Activated naive CD4-positive, alpha-beta T cell treated with anti-CD3 and anti-CD28 coated beads, Interleukin-2, amount 50 U/mL, for 24 hours (primary cell): ENCODE data around the gene FKTN.
A peak's percentile ranks its signal among the peaks of the same experiment; 100 is the strongest.
"Not testable (repeated sequence)": the region's sequence is repeated elsewhere in the genome, so short reads cannot be mapped to it uniquely, and the experiment has no call there.

Experiments
- H3K27ac Mint-ChIP-seq: one replicate; pipeline ENCODE4 v1.8.0; 2021; ENCODE audit warnings: mild to moderate bottlenecking, mixed read lengths
- H3K27me3 Mint-ChIP-seq: one replicate; pipeline ENCODE4 v1.8.0; 2021; ENCODE audit warnings: mixed read lengths
- H3K36me3 Mint-ChIP-seq: one replicate; pipeline ENCODE4 v1.8.0; 2021; ENCODE audit warnings: mixed read lengths
- H3K4me1 Mint-ChIP-seq: one replicate; pipeline ENCODE4 v1.8.0; 2021; ENCODE audit warnings: mixed read lengths
- H3K4me3 Mint-ChIP-seq: one replicate; pipeline ENCODE4 v1.8.0; 2021; ENCODE audit warnings: mild to moderate bottlenecking, mixed read lengths
- H3K9me3 Mint-ChIP-seq: one replicate; pipeline ENCODE4 v1.8.0; 2021; ENCODE audit warnings: mixed read lengths

The FKTN gene

GRCh38 chr9:105557804-105558610 lies at the start of gene FKTN:
Gene FKTN, plus strand, starts transcription at chr9:105558131. Its CDS starts 16,902 bp downstream, at chr9:105575033.
- Mint-ChIP-seq H3K9me3 (peaks cover 10% of the 10 kb centered on the region), H3K27me3 (no peaks in the 10 kb centered on the region), H3K27ac (peak within 1 kb of the TSS; percentile 87), H3K36me3 (peaks cover 28% of the 10 kb centered on the region), H3K4me1 (peaks cover 24% of the 10 kb centered on the region), H3K4me3 (peak within 1 kb of the TSS; percentile 96)

DNA sequence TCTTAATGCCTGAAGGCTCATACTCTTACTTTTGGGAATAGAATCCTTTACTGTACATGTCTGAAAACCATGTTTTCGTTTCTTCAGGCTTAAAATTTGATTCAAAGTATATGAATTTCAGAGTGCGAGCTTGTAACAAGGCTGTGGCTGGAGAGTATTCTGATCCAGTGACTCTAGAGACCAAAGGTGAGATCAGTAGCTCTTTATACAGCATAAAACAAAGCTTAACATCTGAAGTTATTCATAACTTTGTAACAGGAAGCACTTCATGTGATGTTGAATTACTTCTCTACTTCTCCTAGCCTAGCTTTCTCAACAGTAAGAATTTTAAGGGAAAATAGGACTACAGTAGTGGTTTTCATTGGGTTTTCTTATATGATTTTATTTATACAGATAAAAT lies 49.4 kb upstream of the FKTN start:
- Mint-ChIP-seq H3K27ac (no peak overlapping the region), H3K27me3 (peaks cover 2% of the 10 kb centered on the region), H3K9me3 (no peaks in the 10 kb centered on the region), H3K4me3 (no peak overlapping the region), H3K36me3 (no peaks in the 10 kb centered on the region), H3K4me1 (no peaks in the 10 kb centered on the region)

DNA sequence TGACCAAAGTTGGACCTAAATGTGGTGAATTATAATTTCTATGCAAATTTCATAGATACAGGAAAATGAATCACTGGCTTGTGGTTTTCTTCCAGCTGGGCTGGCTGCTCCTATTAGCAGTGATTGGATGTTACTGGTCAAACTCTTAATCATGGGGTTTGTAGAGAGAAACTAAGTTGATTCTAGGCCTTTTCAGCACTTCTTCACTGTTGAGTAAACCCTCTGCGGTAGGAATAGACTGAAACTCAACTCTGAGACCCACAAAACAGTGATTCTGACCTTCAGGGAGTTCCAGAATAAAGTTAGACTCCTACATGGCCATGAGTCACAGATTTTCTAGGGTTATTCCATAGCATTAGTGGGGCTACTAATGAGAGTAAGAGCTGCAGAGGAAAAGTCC lies 47.9 kb upstream of the FKTN start:
- Mint-ChIP-seq H3K27me3 (peaks cover 1% of the 10 kb centered on the region), H3K9me3 (no peaks in the 10 kb centered on the region), H3K4me1 (no peaks in the 10 kb centered on the region), H3K36me3 (no peaks in the 10 kb centered on the region), H3K27ac (no peak overlapping the region), H3K4me3 (no peak overlapping the region)

DNA sequence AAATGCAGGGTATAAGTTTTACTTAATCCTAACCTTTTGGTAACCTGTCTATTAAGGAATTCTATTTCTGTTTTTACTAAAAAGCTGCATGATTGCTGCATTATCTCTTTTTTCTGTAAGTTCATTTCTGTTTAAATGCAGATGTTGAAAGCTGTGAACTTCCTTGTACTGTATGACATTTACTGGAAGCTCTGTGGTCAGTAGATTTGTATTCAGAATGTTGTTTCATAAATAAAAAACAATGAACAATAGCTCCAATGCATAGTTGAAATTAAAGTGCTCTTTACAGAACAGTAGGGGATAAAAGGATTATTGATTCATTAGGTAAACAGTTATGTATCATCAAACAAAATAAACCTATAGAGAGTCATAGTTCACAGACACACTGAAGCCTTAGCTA lies 46.5 kb upstream of the FKTN start:
- no peaks in the 10 kb centered on the region for H3K9me3 Mint-ChIP-seq
- H3K4me3 Mint-ChIP-seq, result no peak overlapping the region
- H3K36me3 Mint-ChIP-seq, result no peaks in the 10 kb centered on the region
- peaks cover 1% of the 10 kb centered on the region for H3K27me3 Mint-ChIP-seq
- no peak overlapping the region for H3K27ac Mint-ChIP-seq
- no peaks in the 10 kb centered on the region for H3K4me1 Mint-ChIP-seq

GRCh38 chr9:105515811-105516413 lies 42.0 kb upstream of the FKTN start:
- Mint-ChIP-seq H3K36me3 (no peaks in the 10 kb centered on the region), H3K27ac (no peak overlapping the region), H3K4me1 (no peaks in the 10 kb centered on the region), H3K27me3 (peaks cover 4% of the 10 kb centered on the region), H3K4me3 (no peak overlapping the region), H3K9me3 (no peaks in the 10 kb centered on the region)

DNA sequence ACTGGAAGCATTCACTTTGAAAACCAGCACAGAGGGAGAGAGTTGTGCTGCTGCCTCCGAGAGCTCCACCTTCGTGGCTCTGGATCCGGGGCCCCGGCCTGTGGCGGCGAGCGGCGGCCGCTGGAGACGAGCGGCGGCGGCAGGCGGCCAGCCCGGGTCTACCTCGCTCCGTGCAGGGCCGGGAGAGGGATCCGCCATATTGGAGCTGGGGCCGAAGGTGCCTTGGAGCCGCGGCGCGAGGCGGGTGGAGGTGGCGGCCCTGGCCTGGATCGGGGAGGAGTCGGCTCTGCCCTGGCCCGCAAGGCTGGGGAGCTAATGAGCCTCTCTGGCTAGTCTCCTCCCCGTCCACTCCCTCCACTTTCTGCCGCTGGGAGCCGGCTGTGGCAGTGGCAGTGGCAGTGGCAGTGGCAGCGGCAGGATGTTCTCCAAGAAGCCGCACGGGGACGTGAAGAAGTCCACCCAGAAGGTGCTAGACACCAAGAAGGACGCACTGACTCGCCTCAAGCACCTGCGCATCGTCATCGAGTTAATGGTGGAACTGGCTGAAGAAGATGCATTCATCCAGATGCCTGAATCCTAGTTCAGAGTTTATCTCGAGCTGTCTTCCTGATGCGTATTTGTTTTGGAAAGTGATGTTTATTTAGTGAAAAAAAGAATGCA lies 38.1 kb upstream of the FKTN start:
- not testable (repeated sequence) for H3K4me1 Mint-ChIP-seq, H3K27me3 Mint-ChIP-seq, H3K4me3 Mint-ChIP-seq, H3K36me3 Mint-ChIP-seq, H3K9me3 Mint-ChIP-seq, H3K27ac Mint-ChIP-seq

DNA sequence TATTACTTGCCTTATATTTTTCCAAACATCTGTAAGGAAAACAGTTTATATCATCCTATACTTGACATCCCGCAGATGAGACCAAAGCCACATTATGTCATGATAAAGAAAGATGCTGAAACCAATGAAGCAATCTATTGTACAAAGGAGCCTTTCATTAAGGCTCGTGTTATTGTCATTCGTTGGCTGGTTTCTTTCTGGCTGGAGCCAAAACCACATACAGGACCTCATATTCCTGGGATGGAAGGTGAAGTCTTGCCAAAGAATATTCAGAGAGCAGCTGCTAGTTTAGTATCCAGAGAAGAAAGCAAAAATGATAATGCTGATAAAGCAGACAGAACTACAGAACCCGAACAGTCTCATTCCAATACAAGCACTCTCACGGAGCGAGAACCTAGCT lies 36.9 kb upstream of the FKTN start:
- H3K4me3 Mint-ChIP-seq, H3K27me3 Mint-ChIP-seq: not testable (repeated sequence)

DNA sequence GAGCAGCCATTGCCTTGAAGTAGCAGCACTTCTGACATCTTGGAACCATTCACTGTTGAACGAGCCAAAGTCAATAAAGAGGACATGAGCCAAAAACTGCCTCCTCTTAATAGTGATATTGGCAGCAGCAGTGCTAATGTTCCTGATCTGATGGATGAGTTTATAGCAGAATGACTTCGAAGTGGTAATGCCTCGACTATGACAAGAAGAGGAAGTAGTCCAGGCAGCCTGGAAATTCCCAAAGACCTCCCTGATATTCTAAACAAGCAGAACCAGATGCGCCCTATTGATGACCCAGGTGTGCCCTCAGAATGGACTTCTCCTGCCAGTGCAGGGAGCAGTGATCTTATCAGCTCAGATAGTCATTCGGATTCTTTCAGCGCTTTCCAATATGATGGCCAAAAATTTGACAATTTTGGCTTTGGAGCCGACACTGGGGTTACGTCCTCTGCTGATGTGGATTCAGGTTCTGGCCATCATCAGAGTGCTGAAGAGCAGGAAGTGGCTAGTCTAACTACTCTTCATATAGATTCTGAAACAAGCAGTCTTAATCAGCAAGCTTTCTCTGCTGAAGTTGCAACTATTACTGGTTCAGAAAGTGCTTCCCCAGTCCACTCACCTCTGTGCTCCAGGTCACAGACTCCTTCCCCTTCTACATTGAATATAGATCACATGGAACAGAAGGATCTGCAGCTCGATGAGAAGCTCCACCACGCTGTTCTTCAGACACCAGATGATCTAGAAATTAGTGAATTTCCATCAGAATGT lies 35.1 kb upstream of the FKTN start:
- not testable (repeated sequence) for H3K9me3 Mint-ChIP-seq, H3K4me1 Mint-ChIP-seq, H3K27ac Mint-ChIP-seq, H3K36me3 Mint-ChIP-seq, H3K4me3 Mint-ChIP-seq, H3K27me3 Mint-ChIP-seq

More for the DNA sequence above, 36.9 kb upstream of the FKTN start:
- H3K4me1 Mint-ChIP-seq, H3K36me3 Mint-ChIP-seq, H3K9me3 Mint-ChIP-seq, H3K27ac Mint-ChIP-seq: not testable (repeated sequence)

DNA sequence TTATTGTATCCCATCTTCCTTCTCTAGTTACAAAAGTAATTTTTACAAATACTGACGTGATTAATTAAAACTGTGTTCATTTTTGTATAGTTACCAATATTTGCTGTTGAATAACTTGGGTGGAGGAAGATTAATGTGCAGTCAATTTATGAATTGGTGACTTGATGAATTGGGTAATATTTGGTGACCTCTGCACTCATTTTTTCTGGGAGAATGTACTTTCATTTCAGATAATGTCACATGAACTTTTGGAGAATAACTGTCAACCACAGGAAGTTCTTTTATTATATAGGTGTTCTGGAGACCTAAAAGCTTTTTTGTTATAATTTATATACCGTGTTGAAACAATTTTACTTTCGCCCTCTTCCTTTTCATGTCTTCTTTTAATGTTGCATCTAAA lies 26.4 kb upstream of the FKTN start:
- H3K27me3 Mint-ChIP-seq, result peaks cover 2% of the 10 kb centered on the region
- no peak overlapping the region for H3K4me3 Mint-ChIP-seq
- H3K4me1 Mint-ChIP-seq, result peaks cover 8% of the 10 kb centered on the region
- H3K27ac Mint-ChIP-seq, result peak overlapping the region; percentile 39
- no peaks in the 10 kb centered on the region for H3K9me3 Mint-ChIP-seq
- no peaks in the 10 kb centered on the region for H3K36me3 Mint-ChIP-seq

DNA sequence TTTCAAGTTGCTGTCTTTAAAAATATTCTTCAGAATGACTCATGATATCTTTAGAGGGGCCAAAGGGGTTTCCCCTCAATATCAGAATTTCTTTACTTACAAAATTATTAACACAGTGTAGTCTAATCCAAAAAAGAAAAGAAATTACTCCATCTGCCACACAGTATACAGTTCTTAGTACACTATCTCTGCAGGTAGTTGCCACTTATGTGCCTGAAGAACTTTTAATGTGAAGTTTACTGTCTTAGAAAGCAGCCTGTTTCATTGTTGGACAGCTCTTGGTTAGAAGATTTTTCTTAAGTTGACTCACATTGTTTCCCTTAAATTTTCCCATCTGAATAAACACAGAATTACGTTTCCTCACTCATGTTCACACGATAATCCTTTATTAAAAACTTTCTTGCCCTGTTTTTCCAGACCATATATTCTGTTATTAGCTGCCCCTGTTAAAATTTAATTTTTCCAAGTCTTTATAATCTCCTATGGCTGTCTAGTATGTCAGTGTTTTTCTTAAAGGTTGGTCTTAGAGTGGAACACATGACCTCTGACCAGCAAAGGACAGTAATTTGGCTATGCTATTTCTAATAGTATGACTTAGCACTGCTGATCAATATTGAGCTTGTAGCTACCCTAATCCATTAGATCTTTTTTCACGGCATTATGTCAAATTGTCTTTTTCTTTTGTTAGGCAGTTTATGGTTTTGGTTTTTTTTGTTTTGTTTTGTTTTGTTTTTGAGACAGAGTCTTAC lies 21.8 kb upstream of the FKTN start:
- H3K36me3 Mint-ChIP-seq, result no peaks in the 10 kb centered on the region
- no peaks in the 10 kb centered on the region for H3K9me3 Mint-ChIP-seq
- H3K4me3 Mint-ChIP-seq, result no peak overlapping the region
- peaks cover 8% of the 10 kb centered on the region for H3K4me1 Mint-ChIP-seq
- peak overlapping the region; percentile 24 for H3K27ac Mint-ChIP-seq
- peaks cover 2% of the 10 kb centered on the region for H3K27me3 Mint-ChIP-seq

DNA sequence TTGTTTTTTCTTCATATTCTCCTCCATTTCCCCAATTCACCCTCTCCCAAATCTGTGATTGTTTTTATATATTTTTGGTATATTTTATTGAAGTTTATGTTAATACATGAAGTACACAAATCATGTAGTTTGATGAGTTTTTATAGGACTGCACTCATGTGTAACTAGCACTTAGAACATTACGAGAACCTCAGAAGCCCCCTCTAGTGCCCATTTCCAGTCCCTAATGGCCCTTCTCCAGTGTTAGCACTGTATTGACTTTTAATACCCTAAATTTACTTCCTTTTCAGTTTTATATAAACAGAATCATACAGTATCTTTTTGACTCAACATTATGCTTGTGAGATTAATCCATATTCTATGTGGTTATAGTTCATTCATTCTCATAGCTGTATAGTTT lies 18.5 kb upstream of the FKTN start:
- no peak overlapping the region for H3K27ac Mint-ChIP-seq
- no peak overlapping the region for H3K4me3 Mint-ChIP-seq
- H3K4me1 Mint-ChIP-seq, result peaks cover 12% of the 10 kb centered on the region
- H3K9me3 Mint-ChIP-seq, result no peaks in the 10 kb centered on the region
- no peaks in the 10 kb centered on the region for H3K36me3 Mint-ChIP-seq
- no peaks in the 10 kb centered on the region for H3K27me3 Mint-ChIP-seq

DNA sequence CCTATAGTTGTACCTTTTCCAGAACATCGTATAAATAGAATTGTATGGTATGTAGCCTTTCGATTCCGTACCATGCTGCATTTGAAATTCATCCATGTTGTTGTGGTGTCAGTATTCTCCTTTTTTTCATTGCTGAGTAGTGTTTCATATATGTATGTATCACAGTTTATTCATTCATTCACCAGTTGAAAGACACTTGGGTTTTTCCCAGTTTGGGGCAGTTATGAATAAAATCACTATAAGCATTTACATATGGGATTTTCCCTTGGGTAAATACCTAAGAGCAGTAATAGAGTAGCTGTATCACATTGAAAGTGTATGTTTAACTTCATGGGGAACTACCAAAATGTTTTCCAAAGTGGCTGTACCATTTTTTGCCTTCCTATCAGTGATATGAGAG lies 16.1 kb upstream of the FKTN start:
- H3K9me3 Mint-ChIP-seq, result no peaks in the 10 kb centered on the region
- H3K4me1 Mint-ChIP-seq, result peaks cover 8% of the 10 kb centered on the region
- H3K27ac Mint-ChIP-seq, result peak overlapping the region; percentile 78
- no peak overlapping the region for H3K4me3 Mint-ChIP-seq
- H3K27me3 Mint-ChIP-seq, result no peaks in the 10 kb centered on the region
- H3K36me3 Mint-ChIP-seq, result no peaks in the 10 kb centered on the region

- Mint-ChIP-seq H3K27me3 (no peaks in the 10 kb centered on the region), H3K9me3 (no peaks in the 10 kb centered on the region), H3K27ac (no peak overlapping the region), H3K4me3 (no peak overlapping the region), H3K4me1 (peaks cover 17% of the 10 kb centered on the region), H3K36me3 (peaks cover 5% of the 10 kb centered on the region)
These were observed 3.9 kb upstream of the FKTN start for GRCh38 chr9:105554042-105554441.

GRCh38 chr9:105572455-105572854 lies 14.5 kb downstream of the FKTN start:
- peaks cover 5% of the 10 kb centered on the region for H3K4me1 Mint-ChIP-seq
- H3K36me3 Mint-ChIP-seq, result peaks cover 42% of the 10 kb centered on the region
- no peak overlapping the region for H3K4me3 Mint-ChIP-seq
- no peaks in the 10 kb centered on the region for H3K27me3 Mint-ChIP-seq
- H3K27ac Mint-ChIP-seq, result no peak overlapping the region
- H3K9me3 Mint-ChIP-seq, result peaks cover 8% of the 10 kb centered on the region

GRCh38 chr9:105579952-105580351 lies 22.0 kb downstream of the FKTN start:
- H3K9me3 Mint-ChIP-seq, H3K27ac Mint-ChIP-seq, H3K27me3 Mint-ChIP-seq, H3K4me3 Mint-ChIP-seq, H3K4me1 Mint-ChIP-seq: not testable (repeated sequence)
- peaks cover 24% of the 10 kb centered on the region for H3K36me3 Mint-ChIP-seq
